Mammary epithelial cell (primary cell): Measurements from ENCODE around the gene CACNG1.

Experiments used
- CTCF ChIP-seq, 2 donors: IDR thresholded peaks in 1 of 2; conservative IDR thresholded peaks in 1 of 2; 2 replicates each; pipeline ENCODE4 v1.5.1; 2011 to 2012; ENCODE audit warnings: inconsistent platforms in 2 of 2, low read length in 2 of 2, mild to moderate bottlenecking in 2 of 2, control low read depth in 1 of 2, low read depth in 1 of 2; ENCODE audit not compliant: insufficient read depth in 1 of 2; ENCODE audit errors: extremely low read depth in 1 of 2
- EZH2 ChIP-seq: IDR thresholded peaks from 2 replicates; pipeline ENCODE4 v1.6.1; 2012; ENCODE audit warnings: low read length, inconsistent platforms, borderline replicate concordance

- TF ChIP-seq CTCF (conservative IDR thresholded peaks at IDR 0.05 in 1 of 2, IDR thresholded peaks at IDR 0.05 in 1 of 2; ENCODE audit: extremely low read depth in 1 of 2, insufficient read depth in 1 of 2, low read depth in 1 of 2, low read length in 2 of 2) (no peak), EZH2 (no peak)
Measured at GRCh38 chr17:67079491-67079890, 35.1 kb downstream of the CACNG1 start.
